GM23338 (cell line): ENCODE results near the gene TBC1D32. TPM values are rescaled to one million over a fixed set of nuclear protein-coding genes. Genes with fewer than 3 reads are reported as not detected.

ENCODE experiments used
- ATAC-seq: fragments of 200-7000 bp; cut with Tn5 transposase; 3 replicates; pipeline ENCODE4 v1.9.1; 2020
- DNase-seq: peaks from one replicate; pipeline ENCODE4 v3.0.0-alpha.2; 2015; ENCODE audit warnings: low spot score
- H2AFZ ChIP-seq: fragments of 200-600 bp; sonication (generic); 2 replicates; pipeline ENCODE4 v1.8.0; 2016; ENCODE audit warnings: antibody characterized with exemption, mild to moderate bottlenecking, moderate library complexity
- H3F3A ChIP-seq: fragments of 200-600 bp; sonication (generic); replicated peaks from 2 replicates; pipeline ENCODE4 v1.8.0; 2017; ENCODE audit warnings: antibody characterized with exemption, mixed run types, low read depth
- H3K27ac ChIP-seq: fragments of 200-600 bp; sonication (generic); 2 replicates; pipeline ENCODE4 v1.6.1; 2016; ENCODE audit warnings: low read depth
- H3K27me3 ChIP-seq: fragments of 200-600 bp; sonication (generic); 2 replicates; pipeline ENCODE4 v1.8.0; 2016; ENCODE audit warnings: mild to moderate bottlenecking, mixed run types, moderate library complexity; ENCODE audit not compliant: insufficient read depth
- H3K36me3 ChIP-seq: fragments of 200-600 bp; sonication (generic); 2 replicates; pipeline ENCODE4 v1.8.0; 2016; ENCODE audit warnings: mild to moderate bottlenecking; ENCODE audit not compliant: insufficient read depth
- H3K4me1 ChIP-seq: fragments of 200-600 bp; sonication (generic); 2 replicates; pipeline ENCODE4 v1.8.0; 2016; ENCODE audit warnings: mild to moderate bottlenecking, moderate library complexity; ENCODE audit not compliant: insufficient read depth
- H3K4me2 ChIP-seq: fragments of 200-600 bp; sonication (generic); 2 replicates; pipeline ENCODE4 v1.7.1; 2017; ENCODE audit warnings: mixed run types
- H3K4me3 ChIP-seq: fragments of 200-600 bp; sonication (generic); 2 replicates; pipeline ENCODE4 v1.6.1; 2016; ENCODE audit warnings: mixed run types
- H3K79me2 ChIP-seq: fragments of 200-600 bp; sonication (generic); replicated peaks from 2 replicates; pipeline ENCODE4 v1.8.0; 2017; ENCODE audit warnings: mild to moderate bottlenecking; ENCODE audit not compliant: insufficient read depth
- H3K9me2 ChIP-seq: fragments of 200-600 bp; sonication (generic); 2 replicates; pipeline ENCODE4 v1.8.0; 2017; ENCODE audit not compliant: insufficient read depth
- H4K20me1 ChIP-seq: fragments of 200-600 bp; sonication (generic); replicated peaks from 2 replicates; pipeline ENCODE4 v1.8.0; 2017; ENCODE audit warnings: mild to moderate bottlenecking; ENCODE audit not compliant: insufficient read depth
- H3K27ac Mint-ChIP-seq: 2 replicates; pipeline ENCODE4 v1.8.0; 2020; ENCODE audit warnings: inconsistent platforms, mild to moderate bottlenecking, moderate library complexity, mixed read lengths
- H3K27me3 Mint-ChIP-seq: 3 replicates; pipeline ENCODE4 v1.8.0; 2022; ENCODE audit warnings: low read depth, mild to moderate bottlenecking, moderate library complexity, mixed read lengths, inconsistent platforms; ENCODE audit not compliant: insufficient read depth, poor library complexity
- H3K36me3 Mint-ChIP-seq: 3 replicates; pipeline ENCODE4 v1.8.0; 2021; ENCODE audit warnings: low read depth, mild to moderate bottlenecking, inconsistent platforms, moderate library complexity, mixed read lengths
- H3K4me1 Mint-ChIP-seq: 3 replicates; pipeline ENCODE4 v1.8.0; 2020; ENCODE audit warnings: mild to moderate bottlenecking, inconsistent platforms, mixed read lengths
- H3K4me3 Mint-ChIP-seq: 3 replicates; pipeline ENCODE4 v1.8.0; 2021; ENCODE audit warnings: moderate library complexity, mild to moderate bottlenecking, inconsistent platforms, mixed read lengths
- H3K9me3 Mint-ChIP-seq: 3 replicates; pipeline ENCODE4 v1.8.0; 2020; ENCODE audit warnings: moderate library complexity, mild to moderate bottlenecking, inconsistent platforms, mixed read lengths
- CTCF ChIP-seq, 2 experiments: fragments of 200-600 bp in 1 of 2; sonication (generic) in 1 of 2; conservative IDR thresholded peaks; 2 replicates each; pipeline versions ENCODE4 v1.5.1 to v1.6.1; 2016 to 2017; ENCODE audit warnings: antibody characterized with exemption in 2 of 2, low read depth in 2 of 2, mild to moderate bottlenecking in 2 of 2, moderate library complexity in 1 of 2
- ETS1 ChIP-seq: IDR thresholded peaks from 2 replicates; pipeline ENCODE4 v1.6.1; 2016; ENCODE audit warnings: antibody characterized with exemption
- EZH2 ChIP-seq: fragments of 200-600 bp; sonication (generic); IDR thresholded peaks from one replicate; pipeline ENCODE4 v1.8.0; 2017; ENCODE audit warnings: antibody characterized with exemption, mild to moderate bottlenecking, low read depth; ENCODE audit not compliant: unreplicated experiment
- EZH2phosphoT487 ChIP-seq: fragments of 200-600 bp; sonication (generic); IDR thresholded peaks from one replicate; pipeline ENCODE4 v1.8.1; 2018; ENCODE audit warnings: antibody characterized with exemption; ENCODE audit not compliant: unreplicated experiment
- JUNB ChIP-seq: IDR thresholded peaks from one replicate; pipeline ENCODE4 v1.6.1; 2016; ENCODE audit warnings: antibody characterized with exemption; ENCODE audit not compliant: unreplicated experiment
- NANOG ChIP-seq: IDR thresholded peaks from 2 replicates; pipeline ENCODE4 v1.6.1; 2016; ENCODE audit warnings: antibody characterized with exemption, borderline replicate concordance
- POLR2AphosphoS5 ChIP-seq: IDR thresholded peaks from 2 replicates; pipeline ENCODE4 v1.6.1; 2016; ENCODE audit warnings: antibody characterized with exemption, low read depth
- REST ChIP-seq: IDR thresholded peaks from one replicate; pipeline ENCODE4 v1.6.1; 2018; ENCODE audit warnings: antibody characterized with exemption; ENCODE audit not compliant: unreplicated experiment
- STAT1 ChIP-seq: IDR thresholded peaks from one replicate; pipeline ENCODE4 v1.6.1; 2016; ENCODE audit warnings: antibody characterized with exemption; ENCODE audit not compliant: unreplicated experiment
- ZNF114 ChIP-seq: fragments of 250-450 bp; sonication (Bioruptor Pico); IDR thresholded peaks from 2 replicates; pipeline ENCODE4 v1.5.0; 2020; ENCODE audit warnings: mild to moderate bottlenecking, moderate library complexity
- ZNF331 ChIP-seq: fragments of 250-450 bp; sonication (Bioruptor Pico); IDR thresholded peaks from 2 replicates; pipeline ENCODE4 v1.5.0; 2020; ENCODE audit warnings: low read depth, mild to moderate bottlenecking, moderate library complexity
- polyA plus RNA-seq: library from polyadenylated mRNA; unstranded; fragments of >200 nt; fragmentation: Nextera tagmentation; extraction: Ambion mirVana; gene quantifications from 2 replicates; pipeline ENCODE4 v1.2.1, GENCODE V29; 2016
- total RNA-seq: library from RNA; depleted of rRNA; stranded (reverse); fragments of >200 nt; shearing (Covaris generic); gene quantifications from 2 replicates; pipeline ENCODE4 v1.2.3, GENCODE V29; 2014

TBC1D32 gene
- total and polyA plus RNA-seq, 2 experiments from 2014 or later = 8.9 to 10.4 TPM

- H3K4me3 Mint-ChIP-seq = no peak overlapping the region
- H2AFZ ChIP-seq = no peak overlapping the region
- no peak overlapping the region for H3K27ac Mint-ChIP-seq
- no peaks in the 10 kb centered on the region for H3K27me3 Mint-ChIP-seq
- ATAC-seq (no peak), DNase-seq (no peak)
- no peaks in the 10 kb centered on the region; the same call in 1 of the 3 replicates for H3K4me1 Mint-ChIP-seq
- H3K79me2 ChIP-seq = no peaks in the 10 kb centered on the region
- no peaks in the 10 kb centered on the region for H3K36me3 Mint-ChIP-seq
- H3K4me3 ChIP-seq = no peak overlapping the region
- peaks cover 2% of the 10 kb centered on the region; the same call in 1 of the 2 replicates for H3K4me1 ChIP-seq
- H3F3A ChIP-seq = no peaks in the 10 kb centered on the region
- no peaks in the 10 kb centered on the region for H3K27me3 ChIP-seq
- TF ChIP-seq POLR2AphosphoS5 (no peak), REST (no peak), EZH2 (no peak), ZNF331 (CRISPR knock-in tag) (no peak), ETS1 (no peak), CTCF (conservative IDR thresholded peaks at IDR 0.05; ENCODE audit: low read depth in 2 of 2) (no peak), JUNB (no peak), EZH2phosphoT487 (no peak), NANOG (no peak), STAT1 (no peak), ZNF114 (CRISPR knock-in tag) (no peak)
- H3K9me3 Mint-ChIP-seq = no peaks in the 10 kb centered on the region
- no peaks in the 10 kb centered on the region for H3K36me3 ChIP-seq
- no peak overlapping the region for H3K27ac ChIP-seq
- H3K9me2 ChIP-seq = no peaks in the 10 kb centered on the region
- no peaks in the 10 kb centered on the region for H4K20me1 ChIP-seq
- H3K4me2 ChIP-seq = no peak overlapping the region
These were observed 18.7 kb upstream of the TBC1D32 start for GRCh38 chr6:121352941-121353340.
